ENCODE data around the gene ACOX3. TPM values are rescaled to one million over a fixed set of nuclear protein-coding genes. Genes with fewer than 3 reads are reported as not detected.

Gene ACOX3
- total RNA-seq, 2 experiments from 2014 or later, result 24.2 to 27.8 TPM

DNA sequence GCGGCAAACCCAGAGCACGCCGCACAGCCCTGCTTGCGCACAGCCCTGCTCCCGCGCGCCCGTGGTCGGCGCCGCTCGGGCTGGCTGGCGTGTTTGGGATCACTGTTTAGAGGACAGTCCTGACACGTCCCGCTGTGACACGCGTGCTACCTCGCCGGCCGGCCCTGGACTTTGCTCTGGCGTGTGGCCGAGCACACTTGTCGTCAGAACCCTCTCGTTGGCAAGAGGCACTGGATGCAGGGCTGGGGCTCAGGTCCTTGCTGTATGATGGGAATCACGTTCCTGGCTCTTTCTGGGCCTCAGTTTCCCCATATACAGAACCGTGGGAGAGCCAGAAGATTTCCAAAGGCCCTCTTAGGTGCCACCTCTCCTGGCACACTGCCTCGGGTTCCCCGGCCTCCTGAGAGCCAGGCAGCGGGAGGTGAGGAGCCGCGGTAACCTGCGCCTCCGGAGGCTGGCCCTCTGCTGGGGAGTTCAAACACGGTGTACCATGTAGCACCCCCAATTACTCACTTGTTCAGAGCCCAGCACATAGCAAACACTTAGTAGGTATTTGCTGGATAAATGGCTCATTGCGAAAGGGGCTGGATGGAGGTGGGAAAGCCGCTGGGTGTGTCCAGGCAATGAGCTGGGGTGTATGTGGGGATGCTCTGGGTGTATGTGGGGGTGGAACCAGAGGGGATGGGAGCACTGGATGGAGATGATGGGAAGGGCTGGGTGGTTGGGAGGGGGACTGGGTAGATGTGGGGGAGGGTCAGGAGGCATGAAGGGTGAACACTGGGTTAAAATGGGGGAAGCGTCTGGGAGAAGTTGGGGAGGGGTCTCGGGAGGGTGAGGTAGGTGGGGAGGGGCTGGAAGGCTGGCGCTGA, 94.3 kb downstream of the ACOX3 start:
- Mint-ChIP-seq H3K36me3 (ENCODE audit: low read depth) (no peaks in the 10 kb centered on the region), H3K4me1 (ENCODE audit: low read depth) (no peaks in the 10 kb centered on the region), H3K27me3 (peaks cover 1% of the 10 kb centered on the region), H3K4me3 (no peak overlapping the region), H3K27ac (no peak overlapping the region), H3K9me3 (no peaks in the 10 kb centered on the region)
- ATAC-seq, result no peak
- intact Hi-C loops (cut with micrococcal nuclease), result no loop called here
- no peak for TF ChIP-seq CTCF (IDR thresholded peaks at IDR 0.05)
- POLR2A ChIA-PET, result no interaction called here
- CTCF ChIA-PET, result no interaction called here
- DNase-seq, result no peak

DNA sequence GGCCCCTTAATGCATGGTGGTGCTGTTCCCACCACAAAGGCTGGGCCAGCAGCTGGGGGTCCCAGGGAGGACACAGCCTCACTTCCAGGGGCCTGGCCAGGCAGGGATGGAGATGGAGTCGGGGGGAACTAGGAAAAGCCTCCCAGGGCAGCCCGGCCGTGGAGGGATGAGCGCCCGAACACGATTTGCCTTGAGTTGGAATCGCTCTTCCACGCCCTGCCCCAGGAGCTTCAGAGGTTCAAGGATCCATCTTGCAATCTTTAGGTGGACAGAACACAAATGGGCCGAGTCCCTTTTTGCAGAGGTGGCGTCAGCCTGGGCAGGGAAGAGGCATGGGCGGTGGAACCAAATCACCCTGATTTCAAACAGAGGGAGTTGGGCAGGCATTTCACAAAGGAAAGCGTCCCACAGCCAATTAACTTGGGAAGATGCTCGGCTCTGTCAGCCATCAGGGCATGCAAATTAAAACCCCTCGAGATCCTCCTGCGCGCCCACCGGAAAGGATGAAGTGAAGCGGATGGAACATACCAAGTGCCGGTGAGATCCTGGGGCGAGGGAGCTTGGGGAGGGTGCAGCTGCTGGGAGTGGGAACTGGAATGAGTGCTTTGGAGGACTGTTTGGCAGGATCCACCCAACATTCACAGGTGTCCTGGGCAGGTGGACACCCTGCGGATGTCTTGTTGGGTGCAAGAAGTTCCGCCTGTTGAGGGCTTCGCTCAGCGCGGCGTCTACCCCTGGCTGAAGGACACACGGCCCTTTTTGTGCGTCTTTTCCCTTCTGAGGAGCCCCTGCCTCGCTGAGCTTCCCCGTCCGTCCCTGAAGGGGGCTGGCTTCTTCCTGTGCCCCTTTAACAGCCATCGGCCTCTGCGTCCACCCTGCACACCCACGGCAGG, 95.2 kb downstream of the ACOX3 start:
- CTCF ChIA-PET, result no interaction called here
- POLR2A ChIA-PET, result no interaction called here
- ATAC-seq, result no peak
- Mint-ChIP-seq H3K4me1 (ENCODE audit: low read depth) (no peaks in the 10 kb centered on the region), H3K9me3 (no peaks in the 10 kb centered on the region), H3K4me3 (no peak overlapping the region), H3K36me3 (ENCODE audit: low read depth) (no peaks in the 10 kb centered on the region), H3K27me3 (peaks cover 1% of the 10 kb centered on the region), H3K27ac (no peak overlapping the region)
- no peak for DNase-seq
- TF ChIP-seq CTCF (IDR thresholded peaks at IDR 0.05), result no peak
- intact Hi-C loops (cut with micrococcal nuclease), result no loop called here

DNA sequence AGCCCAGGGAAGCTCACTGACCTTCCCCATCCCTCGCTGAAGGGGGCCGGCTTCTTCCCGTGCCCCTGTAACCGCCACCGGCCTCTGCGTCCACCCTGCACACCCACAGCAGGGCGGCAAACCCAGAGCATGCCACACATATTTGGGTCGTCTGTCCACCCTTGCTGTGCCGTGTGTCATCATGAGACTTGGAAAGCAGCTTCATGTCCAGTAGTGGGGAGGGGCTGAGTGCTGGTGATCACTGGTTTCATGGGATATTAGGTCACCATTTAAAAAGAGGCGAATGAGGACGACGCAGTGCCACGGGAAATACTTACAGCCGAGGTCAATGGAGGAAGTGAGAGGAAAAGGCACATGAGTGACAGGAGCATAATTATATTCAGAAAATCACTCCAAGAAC, 96.1 kb downstream of the ACOX3 start:
- no peak overlapping the region for H3K4me3 Mint-ChIP-seq
- H3K27me3 Mint-ChIP-seq, result no peaks in the 10 kb centered on the region
- H3K4me1 Mint-ChIP-seq (ENCODE audit: low read depth), result no peaks in the 10 kb centered on the region
- ChIA-PET POLR2A (no interaction called here), CTCF (no interaction called here)
- intact Hi-C loops (cut with micrococcal nuclease), result no loop called here
- no peak for DNase-seq
- no peak for TF ChIP-seq CTCF (IDR thresholded peaks at IDR 0.05)
- H3K9me3 Mint-ChIP-seq, result no peaks in the 10 kb centered on the region
- no peak for ATAC-seq
- H3K36me3 Mint-ChIP-seq (ENCODE audit: low read depth), result no peaks in the 10 kb centered on the region
- H3K27ac Mint-ChIP-seq, result no peak overlapping the region

DNA sequence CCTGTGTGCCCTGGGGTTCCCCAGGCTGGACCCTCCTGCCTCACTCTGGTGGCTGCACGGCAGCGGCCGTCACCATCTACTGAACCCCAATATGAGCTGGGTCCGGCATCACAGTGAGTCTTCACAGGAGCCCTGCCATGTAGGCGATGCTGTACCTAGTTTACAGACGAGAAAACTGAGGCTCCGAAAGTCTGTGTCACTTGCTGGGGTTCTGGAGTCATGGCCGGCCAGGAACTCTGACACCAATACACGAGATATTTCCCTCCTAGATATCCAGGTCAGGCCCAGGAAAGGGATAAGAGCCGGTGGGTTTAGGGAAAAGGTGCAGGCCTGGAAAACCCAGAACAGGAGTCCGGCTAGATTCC, 96.6 kb downstream of the ACOX3 start:
- H3K27me3 Mint-ChIP-seq, result no peaks in the 10 kb centered on the region
- H3K4me3 Mint-ChIP-seq, result no peak overlapping the region
- CTCF ChIA-PET, result no interaction called here
- no peaks in the 10 kb centered on the region for H3K4me1 Mint-ChIP-seq (ENCODE audit: low read depth)
- no peaks in the 10 kb centered on the region for H3K9me3 Mint-ChIP-seq
- ATAC-seq (no peak), DNase-seq (no peak)
- no peak overlapping the region for H3K27ac Mint-ChIP-seq
- intact Hi-C loops (cut with micrococcal nuclease), result no loop called here
- TF ChIP-seq CTCF (IDR thresholded peaks at IDR 0.05), result no peak
- POLR2A ChIA-PET, result no interaction called here
- no peaks in the 10 kb centered on the region for H3K36me3 Mint-ChIP-seq (ENCODE audit: low read depth)

Data from activated CD8-positive, alpha-beta T cell treated with anti-CD3 and anti-CD28 coated beads for 36 hours (primary cell).